Stomach smooth muscle (tissue), 2 donors: ENCODE measurements around the gene FAR1.

Source experiments
- H3K27ac ChIP-seq: one replicate; pipeline ENCODE4 v1.7.0; 2013; ENCODE audit warnings: mild to moderate bottlenecking, low read length, inconsistent platforms
- H3K27me3 ChIP-seq, 2 donors: one replicate each; pipeline ENCODE4 v1.7.0; 2013; ENCODE audit warnings: low read length in 2 of 2; ENCODE audit not compliant: insufficient read depth in 2 of 2, control insufficient read depth in 1 of 2
- H3K36me3 ChIP-seq, 2 donors: one replicate each; pipeline ENCODE4 v1.7.0; 2013; ENCODE audit warnings: low read length in 2 of 2; ENCODE audit not compliant: control insufficient read depth in 2 of 2, insufficient read depth in 2 of 2
- H3K4me1 ChIP-seq: one replicate; pipeline ENCODE4 v1.7.0; 2013; ENCODE audit warnings: low read length; ENCODE audit not compliant: control insufficient read depth, insufficient read depth
- H3K4me3 ChIP-seq, 2 donors: one replicate each; pipeline ENCODE4 v1.7.0; 2013; ENCODE audit warnings: low read length in 2 of 2
- H3K9ac ChIP-seq, 2 donors: one replicate each; pipeline ENCODE4 v1.7.0; 2013; ENCODE audit warnings: low read length in 2 of 2, mild to moderate bottlenecking in 1 of 2
- H3K9me3 ChIP-seq, 2 donors: one replicate each; pipeline ENCODE4 v1.7.0; 2013; ENCODE audit warnings: low read length in 2 of 2; ENCODE audit not compliant: control insufficient read depth in 2 of 2
- donor health status: healthy.
- donor health status: Pancreatic carcinoma.

The FAR1 gene

DNA sequence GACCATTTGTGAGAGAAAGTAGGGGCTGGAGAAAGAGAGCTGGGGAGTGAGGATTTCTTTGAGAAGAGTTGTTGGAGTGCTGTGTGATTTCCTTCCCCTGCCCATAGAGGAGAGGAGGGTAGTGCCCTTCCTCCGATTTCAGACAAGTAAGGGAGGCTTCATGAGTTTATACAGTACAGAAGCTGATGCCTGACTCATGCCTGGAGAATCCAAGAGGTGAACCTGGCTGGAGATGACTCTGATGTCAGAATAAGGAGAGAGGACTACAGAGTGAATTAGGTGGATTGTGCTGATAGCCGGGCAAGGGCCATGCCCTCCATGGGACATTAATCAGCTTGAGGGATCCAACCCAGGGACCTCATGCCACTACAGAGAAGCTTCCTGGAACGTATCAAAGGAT lies 91.6 kb downstream of the FAR1 start:
- Histone ChIP-seq H3K27me3 (no peaks in the 10 kb centered on the region), H3K9ac (no peak overlapping the region), H3K9me3 (no peaks in the 10 kb centered on the region), H3K4me3 (no peak overlapping the region), H3K27ac (no peak overlapping the region), H3K4me1 (no peaks in the 10 kb centered on the region), H3K36me3 (no peaks in the 10 kb centered on the region)

DNA sequence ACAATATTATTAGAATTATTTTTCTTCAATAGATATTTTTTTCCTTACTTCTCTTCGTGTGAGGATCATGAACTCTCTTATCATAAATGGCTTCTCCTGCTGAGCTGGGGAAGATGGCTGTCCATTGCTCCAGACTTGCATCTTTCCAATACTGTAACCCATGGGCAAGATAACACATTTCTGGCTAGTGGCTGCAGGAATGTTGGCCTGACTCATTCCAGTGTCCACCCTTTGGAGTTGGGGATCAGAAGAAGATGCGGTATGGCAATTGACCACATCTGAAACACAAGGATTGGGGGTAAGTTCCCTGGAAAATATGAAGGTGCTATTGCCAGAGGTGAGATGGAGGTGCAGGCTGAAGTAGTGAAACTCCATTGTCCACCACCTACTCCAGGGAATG lies 92.8 kb downstream of the FAR1 start:
- Histone ChIP-seq H3K9me3 (no peaks in the 10 kb centered on the region), H3K9ac (no peak overlapping the region), H3K27me3 (no peaks in the 10 kb centered on the region), H3K27ac (no peak overlapping the region), H3K4me3 (no peak overlapping the region), H3K4me1 (no peaks in the 10 kb centered on the region), H3K36me3 (no peaks in the 10 kb centered on the region)

DNA sequence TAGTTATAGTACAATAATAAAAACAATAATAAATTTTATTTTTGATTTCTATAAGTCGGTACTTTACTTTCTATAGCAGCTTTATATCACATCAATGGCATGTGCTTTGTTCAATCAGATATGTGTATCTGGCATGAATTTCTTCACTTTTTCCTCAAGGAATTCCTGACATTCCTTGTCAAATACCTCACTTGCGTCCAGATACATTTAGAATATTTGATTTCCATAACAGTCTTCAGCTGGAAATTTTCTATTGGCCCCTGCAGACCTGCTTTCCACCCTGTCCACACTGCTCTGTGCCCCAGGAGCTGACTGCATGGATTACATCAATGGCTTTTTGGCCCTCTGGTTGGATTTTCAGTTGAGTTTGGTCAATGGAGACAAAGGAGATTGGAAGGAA lies 93.2 kb downstream of the FAR1 start:
- no peaks in the 10 kb centered on the region for H3K27me3 ChIP-seq
- H3K9me3 ChIP-seq: no peaks in the 10 kb centered on the region
- H3K4me3 ChIP-seq: no peak overlapping the region
- no peaks in the 10 kb centered on the region for H3K4me1 ChIP-seq
- no peaks in the 10 kb centered on the region for H3K36me3 ChIP-seq
- no peak overlapping the region for H3K27ac ChIP-seq
- H3K9ac ChIP-seq: no peak overlapping the region

- H3K9me3 ChIP-seq: no peaks in the 10 kb centered on the region
- no peak overlapping the region for H3K9ac ChIP-seq
- no peaks in the 10 kb centered on the region for H3K36me3 ChIP-seq
- no peak overlapping the region for H3K27ac ChIP-seq
- no peak overlapping the region for H3K4me3 ChIP-seq
- H3K27me3 ChIP-seq: no peaks in the 10 kb centered on the region
- H3K4me1 ChIP-seq: no peaks in the 10 kb centered on the region
These were observed 94.2 kb downstream of the FAR1 start for GRCh38 chr11:13762718-13763117.

DNA sequence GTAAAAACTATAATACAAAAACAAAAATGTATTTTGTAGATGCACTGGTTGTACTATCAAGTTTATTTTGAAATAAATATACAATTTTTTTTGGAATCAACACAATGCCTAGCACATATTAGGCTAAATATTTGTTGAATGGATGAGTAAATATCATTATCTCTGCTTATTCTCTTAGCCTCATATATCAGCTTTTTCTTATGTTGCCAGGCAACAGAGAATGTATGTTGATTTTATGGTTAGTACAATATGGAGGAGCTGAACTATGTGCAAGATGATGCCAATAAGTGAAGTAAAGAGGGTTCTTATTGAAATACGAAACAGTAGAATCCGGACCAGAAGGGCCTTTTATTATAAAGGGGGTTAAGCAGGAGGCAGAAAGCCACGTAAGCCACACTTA lies 94.9 kb downstream of the FAR1 start:
- Histone ChIP-seq H3K4me3 (no peak overlapping the region), H3K4me1 (no peaks in the 10 kb centered on the region), H3K36me3 (no peaks in the 10 kb centered on the region), H3K27ac (no peak overlapping the region), H3K27me3 (no peaks in the 10 kb centered on the region), H3K9me3 (no peaks in the 10 kb centered on the region), H3K9ac (no peak overlapping the region)

DNA sequence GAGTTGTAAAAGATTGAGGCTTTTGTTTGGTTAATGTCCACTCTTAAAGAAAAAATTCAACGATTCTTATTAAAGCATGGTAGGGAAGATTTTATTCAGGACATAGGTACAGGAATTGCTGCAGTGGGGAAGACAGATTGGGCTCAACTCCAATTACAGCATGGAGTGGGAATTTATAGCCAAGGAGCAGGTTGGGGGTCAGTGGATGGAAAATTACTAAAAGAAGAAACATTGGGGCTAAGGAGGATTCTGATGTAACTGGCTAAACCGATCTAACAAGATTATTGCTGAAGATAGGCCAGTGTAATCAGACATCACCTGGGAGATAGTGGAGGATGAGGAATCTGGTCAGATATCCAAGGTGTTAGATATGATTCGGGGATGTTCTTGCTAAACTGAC lies 97.4 kb downstream of the FAR1 start:
- H3K27ac ChIP-seq: no peak overlapping the region
- H3K27me3 ChIP-seq: no peaks in the 10 kb centered on the region
- H3K36me3 ChIP-seq: no peaks in the 10 kb centered on the region
- no peak overlapping the region for H3K9ac ChIP-seq
- no peak overlapping the region for H3K4me3 ChIP-seq
- no peaks in the 10 kb centered on the region for H3K4me1 ChIP-seq
- H3K9me3 ChIP-seq: no peaks in the 10 kb centered on the region

- H3K36me3 ChIP-seq: no peaks in the 10 kb centered on the region
- no peaks in the 10 kb centered on the region for H3K27me3 ChIP-seq
- no peak overlapping the region for H3K4me3 ChIP-seq
- H3K4me1 ChIP-seq: no peaks in the 10 kb centered on the region
- H3K27ac ChIP-seq: no peak overlapping the region
- no peak overlapping the region for H3K9ac ChIP-seq
- no peaks in the 10 kb centered on the region for H3K9me3 ChIP-seq
These were observed 99.0 kb downstream of the FAR1 start for GRCh38 chr11:13767471-13767870.

- no peak overlapping the region for H3K27ac ChIP-seq
- no peaks in the 10 kb centered on the region for H3K9me3 ChIP-seq
- no peaks in the 10 kb centered on the region for H3K4me1 ChIP-seq
- no peaks in the 10 kb centered on the region for H3K27me3 ChIP-seq
- no peaks in the 10 kb centered on the region for H3K36me3 ChIP-seq
- no peak overlapping the region for H3K4me3 ChIP-seq
- H3K9ac ChIP-seq: no peak overlapping the region
These were observed 100.7 kb downstream of the FAR1 start for GRCh38 chr11:13769188-13769587.

- H3K9me3 ChIP-seq: no peaks in the 10 kb centered on the region
- no peak overlapping the region for H3K9ac ChIP-seq
- H3K27me3 ChIP-seq: no peaks in the 10 kb centered on the region
- no peaks in the 10 kb centered on the region for H3K4me1 ChIP-seq
- no peak overlapping the region for H3K4me3 ChIP-seq
- H3K36me3 ChIP-seq: no peaks in the 10 kb centered on the region
- H3K27ac ChIP-seq: no peak overlapping the region
These were observed 102.7 kb downstream of the FAR1 start for GRCh38 chr11:13771151-13771550.

DNA sequence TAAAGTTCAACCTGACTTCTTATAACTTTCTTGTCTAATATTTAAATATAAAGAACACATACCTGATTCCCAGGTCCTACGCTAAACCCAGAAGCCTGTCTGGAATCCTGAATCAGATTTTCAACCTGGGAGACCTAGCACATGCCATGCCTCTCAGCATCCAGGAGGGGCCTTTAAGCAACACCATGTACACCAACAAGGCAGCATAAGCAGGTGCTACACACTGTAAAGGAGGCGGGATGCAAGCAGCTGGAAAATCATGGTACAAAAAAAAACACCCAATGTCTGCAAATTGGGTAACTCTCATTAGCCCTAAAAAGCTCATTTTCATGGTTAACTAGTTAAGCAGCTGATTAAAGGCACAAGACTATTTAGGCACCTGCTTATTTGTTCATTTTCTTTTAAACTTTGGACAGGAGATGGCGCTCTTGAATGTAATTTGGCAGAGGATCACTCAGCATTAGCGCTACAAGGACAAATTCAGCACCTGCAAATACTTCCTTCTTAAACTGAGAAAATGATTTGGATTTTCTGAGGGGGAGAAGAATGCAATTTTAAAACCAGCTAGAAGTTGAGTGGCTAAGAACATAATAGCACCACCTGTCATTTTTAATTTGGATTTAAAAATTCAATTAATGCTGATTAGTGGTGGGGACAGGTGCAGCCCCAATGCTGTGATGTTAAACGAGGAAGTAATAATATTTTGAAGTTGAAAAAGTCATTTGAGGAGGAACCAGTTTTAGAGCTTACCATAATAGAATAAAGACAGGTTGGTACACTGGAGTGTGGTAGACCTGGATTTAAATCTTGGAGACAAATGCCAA lies 104.0 kb downstream of the FAR1 start:
- Histone ChIP-seq H3K9me3 (no peaks in the 10 kb centered on the region), H3K27me3 (no peaks in the 10 kb centered on the region), H3K27ac (no peak overlapping the region), H3K9ac (no peak overlapping the region), H3K4me1 (no peaks in the 10 kb centered on the region), H3K4me3 (no peak overlapping the region), H3K36me3 (no peaks in the 10 kb centered on the region)

DNA sequence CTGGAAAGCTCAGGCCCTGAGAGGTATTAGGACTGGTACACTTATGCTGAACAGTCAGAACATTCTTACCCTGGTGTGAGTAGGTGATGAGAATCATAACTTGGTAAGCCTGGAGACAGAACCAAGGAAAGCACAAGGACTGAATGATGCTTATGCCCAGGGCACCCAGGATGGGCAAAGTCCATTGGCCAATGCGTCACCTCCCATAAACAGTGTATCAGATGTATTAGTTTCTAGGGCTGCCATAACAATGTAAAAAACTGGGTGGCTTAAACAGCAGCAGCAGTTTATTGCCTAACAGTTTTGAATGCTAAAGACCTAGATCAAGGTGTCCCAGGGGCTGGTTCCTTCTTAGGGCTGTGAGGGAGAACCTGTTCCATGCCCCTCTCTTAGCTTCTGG lies 107.0 kb downstream of the FAR1 start:
- no peaks in the 10 kb centered on the region for H3K4me1 ChIP-seq
- H3K27ac ChIP-seq: no peak overlapping the region
- no peaks in the 10 kb centered on the region for H3K27me3 ChIP-seq
- no peaks in the 10 kb centered on the region for H3K36me3 ChIP-seq
- H3K9me3 ChIP-seq: no peaks in the 10 kb centered on the region
- no peak overlapping the region for H3K9ac ChIP-seq
- no peak overlapping the region for H3K4me3 ChIP-seq
